ENCODE measurements around the gene FPR1.

FPR1 gene

GRCh38 chr19:51751655-51752054 lies at the start of gene FPR1:
FPR1 (minus strand) TSS chr19:51751878; CDS start chr19:51746994, 4,884 bp downstream.
- TF ChIP-seq CTCF (conservative IDR thresholded peaks at IDR 0.05) = no peak

GRCh38 chr19:51800473-51801244 lies 49.0 kb upstream of the FPR1 start:
- peak overlapping the region; percentile 88 for H3K27ac ChIP-seq
- TF ChIP-seq CTCF (conservative IDR thresholded peaks at IDR 0.05) = no peak

More at GRCh38 chr19:51751655-51752054, at the start of gene FPR1:
- H3K27ac ChIP-seq = no peak within 1 kb of the TSS

GRCh38 chr19:51799774-51800472 lies 48.2 kb upstream of the FPR1 start:
- peak overlapping the region; percentile 88 for H3K27ac ChIP-seq
- TF ChIP-seq CTCF (conservative IDR thresholded peaks at IDR 0.05) = no peak

- TF ChIP-seq CTCF (conservative IDR thresholded peaks at IDR 0.05) = peak; percentile 59
- peak overlapping the region; percentile 88 for H3K27ac ChIP-seq
Observed at GRCh38 chr19:51799034-51799773, 47.5 kb upstream of the FPR1 start.

GRCh38 chr19:51798062-51798461 lies 46.4 kb upstream of the FPR1 start:
- peak overlapping the region; percentile 88; the same call in 1 of the 2 replicates for H3K27ac ChIP-seq
- TF ChIP-seq CTCF (conservative IDR thresholded peaks at IDR 0.05) = no peak

GRCh38 chr19:51797480-51797879 lies 45.8 kb upstream of the FPR1 start:
- H3K27ac ChIP-seq = no peak overlapping the region; the same call in 1 of the 2 replicates
- TF ChIP-seq CTCF (conservative IDR thresholded peaks at IDR 0.05) = no peak

GRCh38 chr19:51796195-51796679 lies 44.6 kb upstream of the FPR1 start:
- no peak for TF ChIP-seq CTCF (conservative IDR thresholded peaks at IDR 0.05)
- H3K27ac ChIP-seq = peak overlapping the region; percentile 44; the same call in 1 of the 2 replicates
